Bone marrow (tissue), 2 donors: Measurements from ENCODE around the gene PGC.
"Not testable (repeated sequence)": the region's sequence is repeated elsewhere in the genome, so short reads cannot be mapped to it uniquely, and the experiment has no call there.

Source experiments
- DNase-seq, 2 donors: peaks; one replicate each; lab custom pipeline; 2025; lab: John Stamatoyannopoulos, UW

PGC gene

DNA sequence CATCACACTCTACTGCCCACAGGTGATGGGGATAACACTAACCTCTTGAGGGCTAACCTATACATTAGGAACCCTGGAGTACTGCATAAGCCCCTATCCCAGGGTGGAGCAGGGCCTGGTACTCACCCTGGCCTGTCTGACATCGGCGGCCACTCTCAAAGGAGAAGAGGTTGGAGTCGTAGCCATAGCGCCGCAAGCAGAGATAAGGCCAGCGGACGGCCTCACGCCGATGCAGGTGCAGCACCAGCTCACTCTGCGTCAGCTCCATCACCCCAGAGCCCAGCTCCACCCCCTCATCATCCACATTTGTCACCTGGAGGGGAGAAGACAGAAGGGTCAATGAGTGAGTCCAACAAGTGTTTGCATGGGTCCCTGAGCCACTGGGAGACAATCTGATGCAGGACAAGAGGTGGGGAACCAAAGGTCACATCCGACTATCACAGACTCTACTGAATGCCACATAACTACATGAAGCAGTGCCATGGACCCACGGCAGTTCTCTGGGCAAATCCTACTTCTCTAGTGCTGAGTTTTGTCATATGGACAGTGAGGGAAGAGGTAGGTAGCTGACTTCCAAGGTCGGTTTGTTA, 28.2 kb upstream of the PGC start:
- no peak for DNase-seq

DNA sequence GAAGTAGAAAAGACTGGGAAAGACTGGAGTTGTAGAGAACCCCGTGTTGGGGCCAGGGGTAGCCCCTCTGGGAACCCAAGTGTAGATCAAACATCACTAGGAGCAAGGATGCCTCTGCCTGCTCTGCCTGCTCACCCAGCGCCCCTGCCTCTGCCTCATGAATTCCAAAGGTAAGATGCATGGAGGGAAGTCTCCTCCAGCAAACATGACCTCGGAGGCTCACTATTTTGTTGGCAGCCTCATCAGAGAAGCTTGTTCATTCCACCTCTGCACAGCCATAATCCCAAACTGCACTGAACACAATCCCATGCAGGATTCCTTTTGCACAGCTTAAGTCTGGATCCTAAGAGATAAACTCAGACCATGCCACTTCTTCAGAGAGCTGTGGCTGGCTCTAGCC, 27.6 kb upstream of the PGC start:
- no peak for DNase-seq

DNA sequence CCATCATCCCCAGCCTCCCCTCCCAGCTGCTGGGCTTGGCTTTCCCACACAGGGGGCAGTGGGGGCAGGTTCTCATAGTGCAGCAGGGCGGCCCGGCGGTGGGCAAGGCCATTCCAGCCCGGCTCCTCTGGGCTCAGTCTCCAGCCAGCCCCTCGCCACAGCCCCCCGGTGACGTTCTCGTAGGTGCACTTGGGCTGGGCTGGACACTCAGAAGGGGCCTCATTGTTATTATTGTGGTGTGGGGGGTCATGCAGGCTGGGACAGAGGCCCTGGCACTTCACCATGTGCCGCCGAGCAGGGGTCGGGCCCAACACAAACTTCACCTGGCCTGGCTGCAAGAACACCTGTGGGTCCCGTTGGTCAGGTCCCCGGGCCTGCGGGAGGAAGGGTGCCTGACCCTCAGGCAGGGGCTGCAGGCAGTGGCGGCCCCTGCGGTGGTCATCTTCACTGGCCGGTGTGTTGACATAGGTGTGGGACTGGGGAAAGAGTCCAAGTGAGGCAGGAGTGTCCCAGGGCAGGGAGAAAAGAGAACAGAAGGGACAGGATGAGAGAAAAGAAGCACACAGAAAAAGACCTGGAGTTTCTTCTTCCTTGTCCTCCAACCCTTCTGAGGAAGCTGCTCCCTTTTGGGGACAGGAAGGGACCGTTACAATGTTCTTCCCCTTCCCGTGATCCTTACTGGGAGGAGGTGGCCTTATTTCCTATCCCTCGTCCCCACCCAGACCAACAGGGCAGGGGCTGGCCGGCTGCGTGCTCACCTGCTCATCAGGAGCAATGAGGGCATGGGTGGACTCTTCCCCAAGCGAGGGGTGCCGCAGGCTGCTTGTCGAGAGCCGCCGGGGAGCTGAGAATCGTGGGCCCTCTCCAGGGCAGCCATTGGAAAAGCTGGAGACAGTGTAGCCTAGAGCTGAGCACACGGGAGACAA, 24.1 kb upstream of the PGC start:
- DNase-seq: no peak

DNA sequence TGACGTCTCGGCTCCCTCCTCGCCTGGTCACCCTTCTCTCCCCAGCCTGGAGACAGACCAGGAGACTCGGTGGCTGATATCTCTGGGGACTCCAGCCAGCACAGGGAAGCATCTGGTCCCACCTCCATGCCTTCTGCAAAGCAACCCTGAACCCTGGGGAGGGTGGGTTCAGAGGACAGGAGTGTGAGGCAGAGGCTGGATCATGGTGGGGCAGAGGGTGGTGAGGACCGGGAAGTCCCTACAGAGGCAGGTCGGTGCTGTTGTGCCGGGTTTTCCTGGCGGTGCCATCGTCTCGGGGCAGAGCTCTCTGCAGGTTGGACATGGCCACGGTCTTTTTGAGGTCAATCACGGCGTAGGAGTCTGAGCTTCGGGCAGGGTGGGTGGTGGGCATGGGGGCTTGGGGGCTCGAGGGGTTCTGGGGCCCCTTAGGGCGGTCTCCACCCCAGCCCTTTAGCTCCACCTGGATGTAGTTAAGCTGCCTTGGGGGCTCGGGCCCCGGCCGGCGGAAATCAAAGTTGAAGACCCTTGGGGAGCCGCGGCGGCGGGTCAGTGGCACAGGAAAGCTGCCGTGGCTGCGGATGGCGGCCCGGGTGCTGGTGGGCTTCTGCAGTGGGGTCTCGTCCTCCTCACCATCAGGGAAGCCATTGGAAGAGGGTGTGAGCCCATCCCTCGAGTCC, 23.3 kb upstream of the PGC start:
- DNase-seq: no peak

DNA sequence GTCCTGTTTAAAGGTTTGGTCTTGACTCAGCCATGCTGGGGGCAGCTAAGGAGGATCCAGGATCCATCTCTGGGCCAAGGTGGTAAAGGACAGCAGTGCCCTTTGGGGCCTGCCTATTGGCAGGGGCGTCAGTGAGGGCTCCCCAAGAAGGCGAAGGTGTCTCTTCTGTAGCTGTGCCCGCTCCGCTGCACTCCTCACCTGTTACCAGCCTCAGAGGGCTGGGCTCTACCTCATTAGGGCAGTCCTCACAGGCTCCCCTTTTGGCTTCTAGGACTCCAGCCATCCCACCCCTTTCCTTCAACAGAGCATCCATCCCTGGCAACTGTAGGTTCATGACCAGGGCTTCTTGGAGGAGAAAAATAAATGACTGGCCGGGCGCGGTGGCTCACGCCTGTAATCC, 22.2 kb upstream of the PGC start:
- no peak for DNase-seq

DNA sequence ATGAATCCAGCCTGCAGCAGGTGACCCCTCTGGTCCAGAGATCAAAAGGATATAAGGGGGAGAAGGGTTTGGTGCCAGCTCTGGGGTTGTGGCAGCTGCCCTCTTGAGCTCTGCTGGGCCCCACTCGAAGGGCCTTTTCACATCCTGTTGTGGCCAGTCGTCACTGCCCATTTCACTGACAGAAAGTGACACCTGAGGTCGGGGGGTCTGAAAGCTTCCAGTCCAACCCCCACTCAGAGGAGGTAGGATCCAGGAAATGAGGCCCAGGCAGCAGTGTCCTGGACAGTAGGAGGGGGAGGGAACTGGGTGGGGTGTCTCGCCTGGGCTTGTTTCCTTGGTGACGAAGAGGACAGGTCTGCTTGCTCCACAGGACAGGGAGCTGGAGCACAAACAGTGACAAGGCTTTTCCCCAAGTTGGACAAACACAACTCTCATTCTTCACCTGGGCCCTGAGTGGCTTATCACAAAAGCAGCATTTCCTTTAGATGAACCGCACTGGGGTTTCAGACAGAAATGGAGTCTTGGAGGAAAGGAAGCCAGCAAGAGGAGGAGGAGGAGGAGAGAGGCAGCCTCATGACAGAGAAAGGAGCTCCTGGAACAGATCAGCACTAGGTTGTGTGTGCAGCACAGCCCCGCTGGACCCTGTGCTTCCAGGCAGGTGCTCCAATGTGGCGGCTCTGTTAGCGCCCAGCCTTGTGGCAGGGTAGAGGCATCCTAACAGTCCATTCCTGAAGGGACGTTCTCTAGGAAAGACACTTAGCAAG, 21.5 kb upstream of the PGC start:
- no peak for DNase-seq

DNA sequence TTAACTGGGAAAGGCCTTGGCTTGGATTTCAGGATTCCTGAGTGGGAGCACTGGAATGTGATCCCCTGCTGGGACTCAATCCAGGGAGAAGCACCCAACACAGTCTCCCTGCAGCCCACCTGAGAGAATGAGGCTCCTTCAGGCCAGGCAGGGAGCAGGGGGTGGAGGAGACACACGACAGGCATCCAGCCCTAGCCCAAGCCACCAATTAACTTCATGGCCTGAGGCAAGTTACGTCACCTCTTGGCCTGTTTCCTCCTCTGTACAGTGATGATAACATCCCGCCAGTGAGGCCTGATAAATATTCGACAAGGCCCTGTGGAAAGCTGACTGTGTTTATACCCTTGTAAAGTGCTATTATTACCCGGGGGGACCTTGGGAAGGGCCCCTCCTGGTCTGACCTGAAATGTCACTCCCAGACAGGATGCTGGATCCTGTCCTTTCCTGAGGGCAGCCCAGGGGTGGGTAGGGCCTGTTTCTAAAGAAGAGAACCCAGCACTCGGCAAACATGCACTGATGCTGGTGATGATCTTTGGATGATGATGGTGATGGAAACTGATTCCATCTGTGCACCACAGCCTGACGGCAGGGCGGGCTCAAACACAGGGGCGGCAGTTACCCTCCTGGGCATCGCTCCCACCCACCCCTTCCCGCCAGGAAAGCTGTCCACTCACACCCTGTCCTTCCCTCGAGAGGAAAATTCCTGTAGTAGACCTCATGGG, 20.1 kb upstream of the PGC start:
- no peak for DNase-seq

DNA sequence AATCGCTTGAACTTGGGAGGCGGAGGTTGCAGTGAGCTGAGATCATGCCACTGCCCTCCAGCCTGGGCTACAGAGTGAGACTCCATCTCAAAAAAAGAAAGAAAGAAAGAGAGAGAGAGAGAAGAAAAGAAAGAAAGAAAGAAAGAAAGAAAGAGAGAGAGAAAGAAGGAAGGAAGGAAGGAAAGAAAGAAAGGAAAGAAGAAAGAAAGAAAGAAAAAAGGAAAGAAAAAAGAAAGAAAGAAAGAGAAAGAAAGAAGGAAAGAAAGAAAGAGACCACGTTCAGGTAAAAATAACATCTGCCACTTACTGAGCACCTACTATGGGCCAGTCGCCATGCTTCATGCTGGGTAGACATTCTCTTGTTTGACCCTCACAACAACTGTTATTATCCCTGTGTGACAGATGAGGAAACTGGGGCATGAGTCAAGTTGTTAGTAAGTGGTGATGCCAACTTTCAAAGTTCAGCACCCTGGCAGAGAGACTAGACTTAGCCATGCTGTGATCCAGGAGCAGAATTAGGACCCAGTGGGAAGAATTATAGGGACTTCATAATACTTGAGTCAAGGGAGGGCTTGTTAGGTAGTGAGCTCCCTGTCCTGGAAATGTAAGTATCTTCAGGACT, 19.0 kb upstream of the PGC start:
- DNase-seq: not testable (repeated sequence)

DNA sequence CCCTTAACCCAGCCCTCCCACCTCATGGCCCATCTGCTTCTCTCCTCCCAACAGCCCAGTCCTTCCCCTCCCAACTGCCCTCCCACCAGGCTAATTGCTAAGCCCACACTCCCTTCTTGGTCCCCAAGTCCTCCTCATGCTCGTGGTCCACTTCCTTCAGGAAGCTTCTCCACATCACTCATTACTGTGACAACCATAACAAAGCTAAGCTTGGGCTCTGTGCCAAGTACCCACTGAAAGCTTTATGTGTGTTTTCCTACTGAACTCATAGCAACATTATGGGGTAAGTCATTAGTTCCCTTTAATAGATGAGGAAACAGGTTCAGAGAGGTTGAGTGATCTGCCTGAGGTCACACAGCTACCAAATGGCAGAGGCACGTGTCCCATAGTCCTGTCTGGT, 16.3 kb upstream of the PGC start:
- DNase-seq: no peak

DNA sequence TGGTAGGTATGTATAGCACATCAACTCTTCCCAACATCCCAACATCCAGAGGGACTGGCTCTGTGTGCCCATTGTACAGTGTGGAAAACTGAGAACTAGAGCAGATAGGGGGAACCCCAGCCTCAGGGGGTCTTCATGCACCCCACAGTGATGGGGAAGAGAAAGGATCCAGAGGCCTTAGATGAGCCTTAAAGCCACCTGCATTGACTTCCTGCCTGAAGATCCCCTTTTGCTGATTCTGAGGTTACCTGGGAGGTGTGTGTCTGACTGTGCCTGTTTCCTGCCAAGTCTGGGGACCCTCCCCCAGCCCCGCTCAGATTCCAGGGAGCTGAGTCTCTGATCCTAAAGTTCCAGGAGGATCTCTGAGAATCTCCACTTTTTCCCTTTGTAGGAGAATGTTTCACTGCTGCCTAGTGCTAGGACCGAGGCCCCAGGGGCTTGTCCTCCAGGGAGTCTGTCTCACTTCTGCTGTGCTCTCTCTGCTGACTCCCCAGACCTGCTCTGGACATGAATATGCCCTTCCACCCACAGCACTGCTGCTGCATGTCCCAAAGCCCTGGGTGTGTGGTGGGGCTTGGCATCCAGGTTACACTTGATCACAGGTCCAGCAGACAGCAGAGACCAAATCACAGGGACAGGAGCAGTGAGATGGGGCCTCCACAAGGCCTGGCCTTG, 12.8 kb upstream of the PGC start:
- DNase-seq: no peak

DNA sequence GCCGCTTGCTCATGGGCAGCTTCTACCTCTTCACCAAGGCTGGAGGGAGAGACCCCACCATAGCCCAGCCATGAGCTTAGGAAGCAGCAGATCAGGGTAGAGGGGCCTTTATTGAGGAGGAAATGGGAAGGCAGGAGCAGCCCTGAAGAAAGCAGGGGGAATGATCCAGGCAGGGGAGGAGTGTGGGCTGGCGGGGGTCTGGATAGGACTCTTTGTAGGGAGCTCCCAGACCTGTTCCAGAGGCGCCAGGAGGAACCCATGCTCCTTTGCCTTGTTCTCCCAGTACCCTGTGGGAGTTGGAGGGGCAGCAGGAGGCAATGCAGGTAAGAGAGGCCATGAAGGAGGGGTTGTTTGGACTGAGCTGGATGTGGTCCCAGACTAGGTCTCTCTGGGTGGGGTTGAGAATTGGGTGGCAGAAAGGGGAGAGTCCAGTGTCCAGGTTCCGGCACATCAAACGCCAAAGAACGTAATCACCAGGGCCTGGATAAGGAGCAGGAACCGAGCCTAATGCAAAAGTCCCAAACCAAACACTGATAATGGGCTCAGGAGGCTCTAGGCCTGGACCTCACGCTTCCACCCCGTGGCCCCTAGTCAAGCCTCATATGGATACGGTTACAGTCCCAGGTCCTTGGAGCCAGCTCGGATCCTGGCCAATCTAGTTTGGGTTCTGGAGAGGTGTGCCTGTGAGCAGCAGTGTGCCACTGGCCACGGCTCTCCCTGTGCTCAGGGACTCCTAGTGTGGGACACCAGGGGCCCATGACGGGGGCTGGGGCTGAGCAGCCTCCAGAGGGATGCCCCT, 12.1 kb upstream of the PGC start:
- no peak for DNase-seq

DNA sequence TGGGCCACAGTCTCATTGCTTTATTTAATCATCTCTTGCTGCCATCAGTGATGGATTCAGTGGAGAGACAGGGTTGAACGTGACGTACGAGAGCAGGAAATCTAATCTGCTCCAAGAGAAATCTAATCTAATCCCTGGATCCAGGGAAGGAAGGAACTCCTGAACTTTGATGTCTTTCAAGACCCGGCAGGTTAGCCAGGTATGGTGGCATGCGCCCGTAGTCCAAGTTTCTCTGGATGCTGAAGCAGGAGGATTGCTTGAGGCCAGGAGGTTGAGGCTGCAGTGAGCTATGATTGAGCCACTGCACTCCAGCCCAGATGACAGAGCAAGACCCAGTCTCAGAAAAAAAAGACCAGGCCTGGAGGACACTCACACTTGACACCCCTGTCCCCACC, 11.4 kb upstream of the PGC start:
- DNase-seq: no peak

DNA sequence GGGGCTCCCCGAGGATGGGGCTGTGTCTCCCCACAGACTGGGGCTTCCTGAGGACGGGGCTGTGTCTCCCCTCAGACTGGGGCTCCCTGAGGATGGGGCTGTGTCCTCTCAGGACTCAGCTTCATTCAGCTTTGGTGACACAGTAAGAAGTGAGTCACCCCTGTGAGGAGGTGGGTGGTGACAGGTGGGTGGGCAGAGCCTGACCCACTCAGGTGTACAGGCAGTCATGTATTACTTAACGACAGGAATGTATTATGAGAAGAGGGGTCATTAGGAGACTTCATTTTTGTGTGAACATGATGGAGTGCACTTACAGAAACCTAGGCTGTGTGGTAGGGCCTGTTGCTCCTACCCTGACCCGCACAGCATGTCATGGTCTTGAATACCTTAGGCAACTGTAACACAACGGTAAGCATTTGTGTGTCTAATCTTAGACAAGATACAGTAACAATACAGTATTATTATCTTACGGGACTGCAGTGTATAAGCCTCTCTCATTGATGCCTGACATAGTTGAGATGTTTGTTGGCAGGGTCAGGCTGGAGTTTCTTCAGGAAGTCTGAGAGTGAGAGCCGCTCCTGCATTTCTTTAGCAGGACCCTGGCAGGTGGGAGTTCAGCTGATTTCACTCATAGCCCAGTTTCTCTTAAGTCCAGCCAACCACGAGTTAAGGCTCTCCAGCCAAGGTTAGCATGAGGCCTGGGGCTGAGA, 10.9 kb upstream of the PGC start:
- no peak for DNase-seq

DNA sequence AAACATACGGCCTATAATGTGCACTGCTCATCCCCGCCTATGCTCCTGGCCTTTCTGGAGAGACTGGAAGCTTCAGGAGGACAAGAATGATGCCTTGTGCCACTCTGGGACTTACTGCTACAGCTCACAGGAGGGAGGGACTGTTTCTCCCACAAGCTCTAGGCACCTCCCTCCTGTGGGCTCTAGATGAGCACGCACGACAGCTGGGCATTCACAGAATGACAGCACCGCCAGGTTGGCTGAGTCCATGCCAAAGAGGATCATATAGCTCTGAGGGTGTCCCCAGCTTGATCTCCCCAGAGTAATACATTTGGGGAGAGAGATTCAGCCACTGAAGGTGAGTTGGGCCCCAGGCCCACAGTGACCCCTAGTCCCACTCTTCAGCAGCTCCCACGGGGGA, 10.1 kb upstream of the PGC start:
- no peak for DNase-seq

DNA sequence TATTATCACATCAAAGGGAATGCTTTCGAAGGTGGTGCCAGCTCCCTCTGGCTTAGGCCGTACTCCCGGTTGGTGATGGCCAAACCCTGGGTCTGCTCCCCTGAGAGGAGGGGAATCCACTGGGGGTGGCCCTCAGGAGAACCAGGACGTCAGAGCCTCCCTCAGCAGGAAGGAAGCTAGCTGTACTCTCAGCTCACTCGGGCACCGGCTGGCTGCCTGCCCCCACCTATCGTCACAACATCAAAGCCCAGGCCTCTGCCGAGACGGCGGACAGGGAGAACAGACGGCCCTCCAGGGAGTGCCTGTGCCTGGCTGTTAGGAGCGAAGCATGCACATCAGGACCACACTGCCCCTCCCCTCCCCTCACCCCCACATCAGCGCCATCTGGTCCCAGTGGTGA, 9.2 kb upstream of the PGC start:
- DNase-seq: no peak

DNA sequence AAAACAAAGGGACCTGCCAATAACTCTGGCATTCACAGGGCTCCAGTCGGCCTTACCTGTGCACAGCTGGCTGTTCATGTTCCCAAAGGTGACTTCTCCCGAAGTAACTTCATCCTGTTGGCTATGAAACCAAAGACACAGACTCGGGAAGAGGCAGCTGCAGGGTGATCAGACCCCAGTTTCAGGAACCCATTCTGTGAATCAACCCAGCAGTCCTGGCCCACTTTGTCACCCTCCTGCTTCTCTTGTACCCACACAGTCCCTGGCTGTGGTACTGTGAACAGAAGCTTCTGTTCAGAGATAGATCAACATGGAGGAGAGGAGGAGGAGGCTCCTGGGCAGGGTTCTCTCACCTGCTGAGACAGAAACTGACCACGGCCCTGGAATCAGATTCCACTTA, 8.7 kb upstream of the PGC start:
- DNase-seq: no peak

DNA sequence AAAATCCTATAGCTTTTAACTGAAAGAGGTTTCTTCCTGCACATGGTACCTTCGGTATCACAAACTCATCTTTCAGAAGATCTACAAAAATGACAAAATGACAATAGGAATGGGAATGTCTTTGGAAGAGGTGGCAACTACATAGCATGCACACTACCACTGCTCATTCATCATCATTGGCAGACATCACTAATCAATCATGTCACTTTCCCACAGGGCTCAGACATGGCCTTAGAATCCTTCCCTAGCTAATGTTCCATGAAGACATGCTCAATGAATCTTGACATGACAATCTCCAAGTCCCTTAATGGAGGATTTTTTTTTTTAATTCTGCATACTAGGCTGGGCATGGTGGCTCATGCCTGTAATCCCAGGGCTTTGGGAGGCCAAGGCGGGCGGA, 3.2 kb upstream of the PGC start:
- no peak for DNase-seq

DNA sequence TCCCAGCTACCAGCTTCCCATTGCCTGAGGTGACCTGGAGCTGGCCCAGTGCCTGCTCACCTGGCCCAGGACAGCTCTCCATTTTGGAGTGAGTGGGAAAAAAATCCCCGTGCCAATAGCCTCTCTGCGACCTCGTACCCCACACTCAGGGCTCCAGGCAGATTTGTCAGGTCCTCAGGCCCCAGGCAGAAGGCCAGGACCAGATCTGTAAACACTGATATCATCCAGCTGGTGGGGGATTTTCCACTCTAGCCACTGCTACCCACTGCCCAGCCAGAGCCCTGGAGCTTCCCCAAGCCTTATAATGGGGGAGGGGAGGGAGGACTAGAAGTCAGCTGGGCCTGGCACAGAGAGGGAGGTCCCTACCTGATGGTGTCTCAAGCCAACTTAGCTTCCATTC, 1.3 kb upstream of the PGC start:
- DNase-seq: no peak

DNA sequence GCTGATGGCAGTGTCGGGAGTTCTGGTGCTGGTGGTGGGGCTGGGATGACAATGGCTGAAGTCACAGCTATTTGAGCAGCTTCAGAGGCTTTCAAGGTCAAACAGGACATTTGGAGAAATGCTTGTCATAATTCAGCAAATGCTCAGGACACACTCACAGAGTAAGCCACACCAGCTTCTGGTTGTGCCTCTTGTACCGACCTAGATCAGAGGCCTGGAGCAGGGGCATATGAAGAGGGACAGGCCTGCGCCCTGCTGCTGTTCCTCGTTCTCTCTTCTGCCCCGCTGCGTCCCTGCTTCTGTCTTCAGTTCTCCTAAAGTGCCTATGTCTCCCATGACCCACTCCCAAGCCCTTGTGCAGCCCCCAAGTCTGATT, 893 bp upstream of the PGC start:
- DNase-seq: no peak
